LNCaP clone FGC (cell line): ENCODE data around the gene OR2B2.
"Not testable (repeated sequence)": the region's sequence is repeated elsewhere in the genome, so short reads cannot be mapped to it uniquely, and the experiment has no call there.

Source experiments
- DNase-seq: peaks from one replicate; pipeline ENCODE4 v3.0.0-alpha.2; 2011; ENCODE audit warnings: low read depth
- H3K4me3 ChIP-seq: 2 replicates; pipeline ENCODE4 v1.5.1; 2011; ENCODE audit warnings: mild to moderate bottlenecking, low read depth, low read length, control low read depth
- CTCF ChIP-seq: IDR thresholded peaks from 2 replicates; pipeline ENCODE4 v1.5.1; 2012; ENCODE audit warnings: mild to moderate bottlenecking; ENCODE audit not compliant: control insufficient read depth, insufficient read depth; ENCODE audit errors: extremely low read depth

Gene OR2B2

GRCh38 chr6:27911956-27912446, at the start of gene OR2B2:
TSS of gene OR2B2 (minus strand) at chr6:27912396. CDS start at chr6:27912319, 77 bp downstream.
- no peak for DNase-seq
- no peak within 1 kb of the TSS for H3K4me3 ChIP-seq
- no peak for TF ChIP-seq CTCF

- H3K4me3 ChIP-seq: no peak overlapping the region
- DNase-seq: no peak
- TF ChIP-seq CTCF: no peak
Observed at GRCh38 chr6:27957516-27957915, 45.3 kb upstream of the OR2B2 start.

- no peak for TF ChIP-seq CTCF
- no peak for DNase-seq
- H3K4me3 ChIP-seq: no peak within 1 kb of the TSS
Observed at GRCh38 chr6:27956941-27957340, 44.7 kb upstream of the OR2B2 start, which contains the start of gene OR2B6. TSS of gene OR2B6 (plus strand) at chr6:27957241. CDS start at chr6:27957241, 0 bp downstream.

- no peak for DNase-seq
- no peak for TF ChIP-seq CTCF
- H3K4me3 ChIP-seq: no peak overlapping the region
Observed at GRCh38 chr6:27951040-27951439, 38.8 kb upstream of the OR2B2 start.

GRCh38 chr6:27948237-27948636, 36.0 kb upstream of the OR2B2 start:
- TF ChIP-seq CTCF: no peak
- no peak overlapping the region for H3K4me3 ChIP-seq
- DNase-seq: no peak

- DNase-seq: not testable (repeated sequence)
Observed at GRCh38 chr6:27943072-27943471, 30.9 kb upstream of the OR2B2 start.

GRCh38 chr6:27940766-27941165, 28.6 kb upstream of the OR2B2 start:
- no peak overlapping the region for H3K4me3 ChIP-seq
- no peak for DNase-seq
- TF ChIP-seq CTCF: no peak

More at GRCh38 chr6:27943072-27943471, 30.9 kb upstream of the OR2B2 start:
- H3K4me3 ChIP-seq: not testable (repeated sequence)
